Testis (tissue), 3 donors: Measurements from ENCODE around the gene RFX7. TPM values are rescaled to one million over a fixed set of nuclear protein-coding genes. Genes with fewer than 3 reads are reported as not detected.
"Not testable (repeated sequence)": the region's sequence is repeated elsewhere in the genome, so short reads cannot be mapped to it uniquely, and the experiment has no call there.

Experiments used
- DNase-seq: peaks from one replicate; pipeline ENCODE4 v3.0.0-alpha.2; 2019
- H3K27ac ChIP-seq, 2 donors: fragments of 200-600 bp; sonication (generic); one replicate each; pipeline ENCODE4 v1.5.1; 2019
- H3K27me3 ChIP-seq: fragments of 200-600 bp; sonication (generic); one replicate; pipeline ENCODE4 v1.5.1; 2019
- H3K36me3 ChIP-seq: fragments of 200-600 bp; sonication (generic); one replicate; pipeline ENCODE4 v1.5.1; 2017; ENCODE audit warnings: low read depth; ENCODE audit errors: missing control alignments
- H3K4me1 ChIP-seq: fragments of 200-600 bp; sonication (generic); one replicate; pipeline ENCODE4 v1.5.1; 2019
- H3K4me3 ChIP-seq, 2 donors: fragments of 200-600 bp; sonication (generic); one replicate each; pipeline ENCODE4 v1.5.1; 2017 to 2019
- H3K9me3 ChIP-seq: fragments of 200-600 bp; sonication (generic); one replicate; pipeline ENCODE4 v1.5.1; 2017
- POLR2A ChIP-seq: fragments of 450-650 bp; IDR thresholded peaks from one replicate; pipeline ENCODE4 v1.6.1; 2017; ENCODE audit warnings: antibody characterized with exemption, mild to moderate bottlenecking, moderate library complexity
- WGBS, 2 donors: methylation state at CpG; one replicate each; pipeline ENCODE4 v1.1.5; 2018; 5-methylcytosine and 5-hydroxymethylcytosine counted together
- intact Hi-C: fragments of 100-400 bp; cut with DNase I; formaldehyde crosslinking; loops from one replicate; pipeline ENCODE4 v1.15.1; 2023; ENCODE audit warnings: low total_unique reads
- polyA plus RNA-seq: library from polyadenylated mRNA; stranded (reverse); fragments of 350-450 nt; fragmentation: Illumina TruSeq; extraction: RNeasy Lipid Tissue Mini Kit (QIAGEN cat#74804); gene quantifications from one replicate; pipeline ENCODE4 v1.2.3, GENCODE V29; 2014; ENCODE audit warnings: low read depth, low replicate concordance; ENCODE audit not compliant: insufficient read depth
- total RNA-seq, 2 donors: library from RNA; depleted of rRNA; stranded (reverse); fragments of >200 nt; gene quantifications; one replicate each; pipeline ENCODE4 v1.2.3, GENCODE V29; 2016
- TF ChIP-seq, protein P1 (sequence below), 3 experiments: fragments of 450-650 bp in 2 of 3; fragments of 200-600 bp in 1 of 3; sonication (generic) in 1 of 3; IDR thresholded peaks; one replicate each; pipeline ENCODE4 v1.5.1; 2016 to 2019; ENCODE audit warnings: antibody characterized with exemption in 3 of 3, mild to moderate bottlenecking in 2 of 3, moderate library complexity in 1 of 3

Gene RFX7
- total and polyA plus RNA-seq, 3 donors from 2014 or later = 17.5 to 21.6 (median 19.7) TPM

DNA sequence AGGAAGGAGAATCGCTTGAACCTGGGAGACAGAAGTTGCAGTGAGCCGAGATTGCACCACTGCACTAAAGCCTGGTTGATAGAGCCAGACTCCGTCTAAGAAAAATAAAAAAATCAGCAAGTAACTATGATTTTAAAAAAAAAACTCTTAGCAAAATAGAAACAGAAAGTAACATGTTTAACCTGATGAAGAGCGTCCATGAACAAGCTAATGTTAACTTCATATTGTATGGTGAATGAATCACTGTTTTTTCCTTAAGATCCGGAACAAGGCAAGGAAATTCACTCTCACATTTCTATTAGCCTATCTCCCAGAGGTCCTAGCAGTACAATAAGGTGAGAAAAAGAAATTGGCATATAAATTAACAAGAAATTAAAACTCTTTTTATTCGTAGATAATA, 69.0 kb downstream of the RFX7 start:
- no peaks in the 10 kb centered on the region for H3K9me3 ChIP-seq
- 88% methylated on average over 6 of the region's 6 CpGs for WGBS, 2 donors
- DNase-seq = no peak
- H3K27ac ChIP-seq = no peak overlapping the region
- no peak overlapping the region for H3K4me3 ChIP-seq
- H3K4me1 ChIP-seq = no peaks in the 10 kb centered on the region
- H3K27me3 ChIP-seq = no peaks in the 10 kb centered on the region
- TF ChIP-seq, protein P1, sequence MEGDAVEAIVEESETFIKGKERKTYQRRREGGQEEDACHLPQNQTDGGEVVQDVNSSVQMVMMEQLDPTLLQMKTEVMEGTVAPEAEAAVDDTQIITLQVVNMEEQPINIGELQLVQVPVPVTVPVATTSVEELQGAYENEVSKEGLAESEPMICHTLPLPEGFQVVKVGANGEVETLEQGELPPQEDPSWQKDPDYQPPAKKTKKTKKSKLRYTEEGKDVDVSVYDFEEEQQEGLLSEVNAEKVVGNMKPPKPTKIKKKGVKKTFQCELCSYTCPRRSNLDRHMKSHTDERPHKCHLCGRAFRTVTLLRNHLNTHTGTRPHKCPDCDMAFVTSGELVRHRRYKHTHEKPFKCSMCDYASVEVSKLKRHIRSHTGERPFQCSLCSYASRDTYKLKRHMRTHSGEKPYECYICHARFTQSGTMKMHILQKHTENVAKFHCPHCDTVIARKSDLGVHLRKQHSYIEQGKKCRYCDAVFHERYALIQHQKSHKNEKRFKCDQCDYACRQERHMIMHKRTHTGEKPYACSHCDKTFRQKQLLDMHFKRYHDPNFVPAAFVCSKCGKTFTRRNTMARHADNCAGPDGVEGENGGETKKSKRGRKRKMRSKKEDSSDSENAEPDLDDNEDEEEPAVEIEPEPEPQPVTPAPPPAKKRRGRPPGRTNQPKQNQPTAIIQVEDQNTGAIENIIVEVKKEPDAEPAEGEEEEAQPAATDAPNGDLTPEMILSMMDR (IDR thresholded peaks at IDR 0.05) = no peak
- no peak for TF ChIP-seq POLR2A
- intact Hi-C loops = no loop called here
- H3K36me3 ChIP-seq = no peaks in the 10 kb centered on the region

DNA sequence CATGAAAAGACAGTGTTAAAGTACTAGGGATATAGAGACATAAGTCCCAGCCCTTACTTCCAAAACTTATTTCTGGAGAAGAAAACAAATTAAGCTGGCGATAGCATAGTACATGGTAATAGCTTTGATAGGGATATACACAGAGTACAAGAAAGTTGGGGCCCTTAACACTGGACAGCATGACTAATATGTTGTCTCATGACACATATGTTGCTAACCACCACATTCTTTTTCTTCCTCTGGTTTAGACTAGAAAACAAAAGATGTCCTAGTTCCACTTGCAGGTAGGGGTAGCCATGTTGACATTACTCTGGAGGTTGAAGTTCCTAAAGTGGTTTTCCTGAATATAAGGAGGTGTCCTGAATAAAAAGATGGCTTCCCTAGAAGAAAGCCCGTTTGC, 75.3 kb downstream of the RFX7 start:
- H3K4me1 ChIP-seq = no peaks in the 10 kb centered on the region
- WGBS, 2 donors = 87 to 91% methylated on average over 2 of the region's 2 CpGs
- intact Hi-C loops = no loop called here
- no peak overlapping the region for H3K27ac ChIP-seq
- H3K36me3 ChIP-seq = no peaks in the 10 kb centered on the region
- H3K27me3 ChIP-seq = no peaks in the 10 kb centered on the region
- H3K9me3 ChIP-seq = no peaks in the 10 kb centered on the region
- no peak overlapping the region for H3K4me3 ChIP-seq
- no peak for TF ChIP-seq POLR2A
- DNase-seq = no peak

DNA sequence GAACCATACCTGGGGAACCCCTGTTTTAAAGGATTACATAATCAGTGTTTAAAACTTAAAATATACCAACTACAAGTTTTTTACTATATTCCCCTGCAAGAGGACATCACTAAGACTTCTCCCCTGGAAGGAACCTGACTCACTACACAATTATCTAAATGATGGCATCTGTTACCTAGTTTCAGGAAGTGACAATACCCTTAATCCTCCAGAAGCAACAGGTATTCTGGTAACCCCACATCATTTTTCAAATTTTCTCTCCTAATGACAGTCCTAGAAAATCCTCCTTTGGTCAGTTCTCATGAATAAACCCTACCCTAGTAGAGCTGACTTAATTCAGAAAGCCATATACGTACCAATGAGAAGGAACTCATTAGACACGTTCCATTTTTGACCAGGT, 78.4 kb downstream of the RFX7 start:
- intact Hi-C loops = no loop called here
- Histone ChIP-seq H3K27me3 (no peaks in the 10 kb centered on the region), H3K36me3 (no peaks in the 10 kb centered on the region), H3K9me3 (no peaks in the 10 kb centered on the region), H3K4me1 (no peaks in the 10 kb centered on the region), H3K4me3 (no peak overlapping the region), H3K27ac (no peak overlapping the region)
- TF ChIP-seq POLR2A = no peak
- TF ChIP-seq, protein P1 (IDR thresholded peaks at IDR 0.05) = no peak
- no peak for DNase-seq
- WGBS, 2 donors = 92 to 97% methylated on average over 2 of the region's 2 CpGs

DNA sequence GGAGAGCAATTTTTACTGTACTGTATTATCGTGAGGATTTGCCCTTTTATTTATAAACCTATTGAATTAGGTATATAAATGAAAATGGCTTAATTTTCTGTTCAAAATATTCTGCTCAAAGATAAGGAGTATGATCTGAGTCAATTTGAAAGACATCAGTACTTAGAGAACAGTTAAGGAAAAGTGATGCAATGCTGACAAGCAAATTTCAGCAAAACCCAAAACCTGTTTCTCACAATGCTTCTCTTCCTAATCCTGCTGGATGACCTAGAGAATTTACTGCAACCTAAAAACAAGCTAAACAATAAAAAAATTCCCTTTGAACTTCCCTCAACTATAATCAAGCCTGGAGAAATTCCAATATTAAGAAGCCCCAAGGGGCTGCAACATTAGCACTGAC, 82.7 kb downstream of the RFX7 start:
- DNase-seq = no peak

DNA sequence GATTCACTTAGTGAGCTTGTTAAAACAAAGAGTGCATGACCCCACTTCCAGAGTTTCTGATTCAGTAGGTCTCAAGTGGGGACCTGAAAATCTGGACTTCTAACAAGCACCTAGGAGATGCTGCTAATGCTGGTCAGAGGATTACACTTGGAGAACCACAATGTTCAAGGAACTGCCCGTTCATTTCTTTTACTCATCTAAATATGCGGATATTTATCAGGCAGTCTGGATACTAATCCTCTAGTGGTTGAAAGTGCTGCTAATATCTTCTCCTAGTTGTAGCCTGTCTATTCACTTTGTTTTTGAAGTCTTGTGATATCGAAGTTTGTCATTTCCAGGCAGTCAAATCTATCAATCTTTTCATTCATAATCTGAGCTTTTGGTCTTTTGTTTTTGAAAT, 86.8 kb downstream of the RFX7 start:
- WGBS, 2 donors = 89 to 92% methylated on average over 3 of the region's 3 CpGs
- Histone ChIP-seq H3K36me3 (no peaks in the 10 kb centered on the region), H3K9me3 (no peaks in the 10 kb centered on the region), H3K27ac (no peak overlapping the region), H3K4me3 (no peak overlapping the region), H3K4me1 (no peaks in the 10 kb centered on the region), H3K27me3 (no peaks in the 10 kb centered on the region)
- intact Hi-C loops = no loop called here
- DNase-seq = no peak
- TF ChIP-seq, protein P1 (IDR thresholded peaks at IDR 0.05) = no peak
- TF ChIP-seq POLR2A = no peak

More for the DNA sequence above, 82.7 kb downstream of the RFX7 start:
- intact Hi-C loops = no loop called here
- Histone ChIP-seq H3K36me3 (no peaks in the 10 kb centered on the region), H3K4me3 (no peak overlapping the region), H3K27me3 (no peaks in the 10 kb centered on the region), H3K4me1 (no peaks in the 10 kb centered on the region), H3K27ac (no peak overlapping the region), H3K9me3 (no peaks in the 10 kb centered on the region)
- 69 to 92% methylated on average over 1 of the region's 1 CpG for WGBS, 2 donors
- TF ChIP-seq, protein P1 (IDR thresholded peaks at IDR 0.05) = no peak
- TF ChIP-seq POLR2A = no peak

DNA sequence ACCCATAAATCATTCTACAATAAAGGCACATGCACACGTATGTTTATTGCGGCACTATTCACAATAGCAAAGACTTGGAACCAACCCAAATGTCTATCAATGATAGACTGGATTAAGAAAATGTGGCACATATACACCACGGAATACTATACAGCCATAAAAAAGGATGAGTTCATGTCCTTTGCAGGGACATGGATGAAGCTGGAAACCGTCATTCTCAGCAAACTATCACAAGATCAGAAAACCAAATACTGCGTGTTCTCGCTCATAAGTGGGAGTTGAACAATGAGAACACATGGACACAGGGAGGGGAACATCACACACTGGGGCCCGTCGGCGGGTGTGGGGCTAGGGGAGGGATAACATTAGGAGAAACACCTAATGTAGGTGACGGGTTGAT, 88.4 kb downstream of the RFX7 start:
- H3K27ac ChIP-seq, H3K9me3 ChIP-seq, DNase-seq, H3K36me3 ChIP-seq, H3K27me3 ChIP-seq, H3K4me3 ChIP-seq, H3K4me1 ChIP-seq, intact Hi-C loops: not testable (repeated sequence)
- 93 to 96% methylated on average over 10 of the region's 10 CpGs for WGBS, 2 donors

DNA sequence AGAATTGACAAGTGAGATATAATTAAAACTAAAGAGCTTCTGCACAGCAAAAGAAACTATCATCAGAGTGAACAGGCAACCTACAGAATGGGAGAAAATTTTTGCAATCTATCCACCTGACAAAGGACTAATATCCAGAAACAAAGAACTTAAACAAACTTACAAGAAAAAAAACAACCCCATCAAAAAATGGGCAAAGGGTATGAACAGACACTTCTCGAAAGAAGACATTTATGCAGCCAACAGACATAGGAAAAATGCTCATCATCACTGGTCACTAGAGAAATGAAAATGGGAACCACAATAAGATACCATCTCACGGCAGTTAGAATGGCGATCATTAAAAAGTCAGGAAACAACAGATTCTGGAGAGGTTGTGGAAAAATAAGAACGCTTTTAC, 88.9 kb downstream of the RFX7 start:
- H3K4me1 ChIP-seq, H3K4me3 ChIP-seq, H3K9me3 ChIP-seq, H3K27ac ChIP-seq, intact Hi-C loops, DNase-seq, H3K27me3 ChIP-seq, H3K36me3 ChIP-seq: not testable (repeated sequence)
- WGBS, 2 donors = 96 to 99% methylated on average over 4 of the region's 4 CpGs
